ENCODE data around the gene BFSP1. TPM values are rescaled to one million over a fixed set of nuclear protein-coding genes. Genes with fewer than 3 reads are reported as not detected.
A peak's percentile ranks its signal among the peaks of the same experiment; 100 is the strongest.

Gene BFSP1
- polyA plus RNA-seq, 5 donors, result 3.3 to 4.1 (median 3.9) TPM

DNA sequence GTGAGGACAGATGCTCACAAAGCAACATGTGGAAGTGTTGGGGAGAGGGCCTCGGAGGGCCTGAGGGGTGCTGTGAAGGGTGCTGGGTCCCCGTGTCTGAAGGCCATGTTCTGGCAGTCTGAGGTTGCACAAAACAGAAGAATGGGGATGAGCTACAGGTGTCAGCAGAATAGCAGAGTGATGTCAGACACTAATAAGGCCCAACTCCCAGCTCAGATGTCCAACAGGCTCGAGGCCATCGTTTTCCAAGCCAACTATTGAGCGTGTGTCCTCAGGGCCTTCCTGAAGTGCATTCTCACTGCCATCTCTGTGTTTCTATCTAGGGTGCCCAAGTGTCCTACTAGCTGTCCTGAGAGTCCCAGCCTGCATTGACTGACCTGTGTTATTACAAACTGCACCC, 7.9 kb downstream of the BFSP1 start:
- no peak for DNase-seq

GRCh38 chr20:17522528-17522927, 8.7 kb downstream of the BFSP1 start:
- DNase-seq, result no peak

DNA sequence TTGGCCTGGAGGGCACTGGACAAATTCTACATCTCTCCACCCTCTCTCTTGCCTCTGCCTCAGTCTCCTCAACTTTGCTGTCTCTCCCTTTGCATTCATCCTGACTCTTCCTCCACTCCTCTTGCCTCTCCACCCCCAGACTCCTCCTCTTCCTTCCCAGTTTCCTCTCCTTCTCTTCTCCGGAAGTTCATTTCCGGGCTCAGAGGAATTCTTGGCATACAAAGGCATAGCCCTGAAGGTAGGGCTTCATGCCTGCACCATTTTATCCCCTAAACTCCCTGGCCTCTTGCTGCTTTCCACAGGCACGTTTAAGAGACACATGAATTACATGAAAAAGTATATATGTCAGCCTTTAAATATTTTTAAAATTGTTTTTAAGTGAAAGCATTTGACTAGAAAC, 10.6 kb downstream of the BFSP1 start:
- DNase-seq, result no peak

- DNase-seq, result no peak
Measured at GRCh38 chr20:17519606-17520285, 11.4 kb downstream of the BFSP1 start.

GRCh38 chr20:17518339-17519052, 12.7 kb downstream of the BFSP1 start:
- no peak for DNase-seq

- no peak for DNase-seq
Measured at GRCh38 chr20:17515053-17515452, 16.1 kb downstream of the BFSP1 start.

- DNase-seq, result no peak
Measured at GRCh38 chr20:17513939-17514338, 17.2 kb downstream of the BFSP1 start.

DNA sequence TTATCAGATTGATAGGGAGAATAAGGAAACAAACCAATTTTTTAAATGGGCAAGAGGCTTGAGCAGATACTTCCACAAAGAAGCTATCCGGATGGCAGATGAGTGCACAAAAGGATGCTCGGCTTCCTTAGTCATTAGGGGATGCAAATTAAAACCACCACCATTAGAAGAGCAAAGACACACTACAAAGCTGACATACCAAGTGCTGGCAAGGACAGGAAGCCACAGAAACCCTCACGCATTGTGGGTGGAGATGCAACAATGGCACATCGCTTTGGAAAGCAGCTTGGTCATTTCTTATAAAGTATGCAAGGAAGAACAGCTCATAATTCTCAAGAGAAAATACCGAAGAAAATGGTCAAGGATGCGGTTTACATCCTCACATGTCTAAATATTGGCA, 19.8 kb downstream of the BFSP1 start:
- DNase-seq, result no peak

DNA sequence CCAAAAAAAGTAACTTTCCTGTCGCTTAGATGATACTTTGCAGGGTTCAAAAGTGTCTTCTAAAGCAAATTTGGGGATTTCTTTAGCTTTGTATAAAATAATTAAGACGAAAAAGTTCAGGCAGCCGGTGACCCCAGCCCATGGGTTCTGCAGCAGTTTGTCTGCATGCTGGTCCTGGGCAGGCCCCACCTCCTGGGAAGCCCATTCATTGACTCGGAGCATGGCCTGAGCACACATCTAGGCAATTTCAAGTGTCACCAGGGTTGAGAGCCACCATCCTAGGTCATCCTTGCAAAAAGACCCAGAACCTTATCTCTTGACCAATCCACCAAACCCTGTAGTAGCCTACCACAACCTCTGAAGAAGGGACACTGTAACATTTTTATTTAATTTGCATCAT, 20.6 kb downstream of the BFSP1 start:
- no peak for DNase-seq

DNA sequence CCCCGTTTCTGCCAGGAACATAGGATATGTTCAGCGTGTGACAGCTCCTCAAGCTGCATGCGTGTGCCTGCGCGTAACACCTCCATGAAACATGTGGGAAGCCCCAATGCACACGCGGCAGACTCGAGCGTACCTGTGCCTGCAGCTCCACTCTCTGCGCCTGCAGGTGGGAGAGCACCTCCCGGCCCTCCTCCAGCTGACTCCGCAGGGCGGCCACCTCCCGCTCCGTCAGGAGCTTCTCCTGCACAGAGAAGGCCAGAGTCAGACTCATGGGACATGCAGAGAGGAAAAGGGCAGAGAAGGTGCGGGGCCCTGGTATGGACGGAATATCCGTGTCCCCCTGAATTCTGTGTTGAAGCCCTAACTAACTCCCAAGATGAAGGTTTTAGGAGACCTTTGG, 22.4 kb downstream of the BFSP1 start:
- no peak for DNase-seq

DNA sequence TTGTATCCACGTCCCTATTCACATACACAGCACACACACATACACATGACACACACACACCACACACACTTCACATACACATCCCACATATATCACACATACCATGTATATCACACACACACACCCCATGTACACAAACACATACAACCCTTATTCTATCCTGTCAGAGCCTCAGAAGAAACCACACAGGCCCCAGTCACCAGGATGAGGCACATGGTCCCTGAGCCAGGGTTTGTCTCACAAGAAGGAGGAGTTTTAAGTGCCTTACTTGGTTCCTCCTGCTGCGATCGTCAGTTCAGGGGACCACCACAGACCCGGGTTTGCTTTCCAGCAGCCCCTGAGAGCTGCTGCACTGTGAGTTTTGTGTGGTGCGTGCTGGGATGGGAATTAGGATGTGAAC, 23.6 kb downstream of the BFSP1 start:
- DNase-seq, result no peak

GRCh38 chr20:17507032-17507431, 24.1 kb downstream of the BFSP1 start:
- no peak for DNase-seq

- DNase-seq, result no peak
Measured at GRCh38 chr20:17505636-17506517, 25.3 kb downstream of the BFSP1 start.

DNA sequence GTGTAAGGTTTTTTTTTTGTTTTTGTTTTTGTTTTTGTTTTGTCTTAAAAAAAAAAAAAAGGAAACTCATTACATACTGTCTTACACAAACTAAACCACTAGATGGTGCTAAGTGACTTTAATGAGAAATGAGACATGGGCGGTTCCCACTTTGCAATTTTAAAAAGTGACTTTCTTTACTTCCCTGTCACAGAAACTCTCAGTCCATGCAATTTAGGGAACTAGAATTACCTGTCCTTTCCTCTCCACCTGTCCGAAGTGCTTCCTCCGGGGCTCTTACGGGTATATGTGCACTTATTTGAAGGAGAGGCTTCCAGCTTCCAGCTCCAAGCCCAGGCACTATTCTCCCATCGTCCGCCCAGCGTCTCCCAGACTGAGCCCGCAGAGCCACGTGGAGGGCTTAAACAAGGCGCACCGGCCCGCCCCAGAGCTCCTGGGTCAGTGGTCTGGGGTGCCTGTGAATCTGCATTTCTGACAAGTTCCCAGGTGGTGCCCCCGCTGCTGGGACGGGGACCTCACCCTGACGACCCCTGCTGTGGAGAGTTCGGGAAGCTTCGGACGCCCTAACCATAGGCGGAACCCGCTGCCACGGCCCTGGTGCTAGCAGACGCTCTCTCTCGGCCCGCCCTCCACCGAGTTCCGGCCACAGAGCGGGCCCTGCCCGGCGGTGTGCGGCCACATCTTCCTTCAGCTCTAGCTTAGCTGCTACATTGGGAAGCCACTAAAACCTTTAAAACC, 26.1 kb downstream of the BFSP1 start:
- peak; percentile 59 to 60 for DNase-seq

DNA sequence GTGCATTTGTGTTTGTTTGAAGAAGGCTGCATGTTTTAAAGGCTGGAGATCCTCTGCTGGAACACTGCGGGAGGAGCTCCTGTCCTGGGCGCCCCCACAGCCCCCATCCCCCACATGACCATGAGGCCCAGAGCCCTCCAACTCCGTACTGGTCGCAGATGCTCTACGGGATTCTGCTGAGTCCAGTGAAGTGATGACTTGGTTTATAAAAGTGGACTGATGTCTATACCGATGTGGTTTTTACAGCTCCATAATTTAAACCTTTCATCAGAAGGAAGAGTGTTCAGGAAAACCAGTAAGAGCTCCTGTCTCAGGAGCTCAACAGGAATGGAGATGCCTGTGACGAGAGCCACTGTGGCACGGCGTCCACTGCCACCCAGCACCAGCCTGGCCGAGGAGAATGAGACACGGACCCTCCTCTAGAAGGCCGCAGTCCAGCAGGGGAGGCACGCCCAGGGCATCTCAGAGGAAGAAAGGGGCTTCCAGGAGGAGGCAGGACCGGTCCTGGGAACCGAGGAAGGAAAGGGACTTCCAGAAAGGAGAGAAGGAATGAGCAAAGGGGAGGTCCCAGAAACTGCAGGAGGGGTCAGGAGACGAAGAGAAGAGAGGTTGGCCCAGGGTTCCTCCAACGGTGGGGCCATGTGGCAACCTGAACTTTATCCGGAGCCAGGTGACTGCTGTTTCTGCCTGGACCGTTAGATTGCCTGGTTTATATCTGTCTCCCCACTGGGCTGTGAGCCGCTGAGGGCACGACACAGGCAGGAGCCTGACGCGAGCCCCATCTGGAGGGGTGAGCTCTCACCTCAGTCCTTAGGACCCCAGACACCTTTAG, 26.9 kb downstream of the BFSP1 start:
- no peak for DNase-seq

DNA sequence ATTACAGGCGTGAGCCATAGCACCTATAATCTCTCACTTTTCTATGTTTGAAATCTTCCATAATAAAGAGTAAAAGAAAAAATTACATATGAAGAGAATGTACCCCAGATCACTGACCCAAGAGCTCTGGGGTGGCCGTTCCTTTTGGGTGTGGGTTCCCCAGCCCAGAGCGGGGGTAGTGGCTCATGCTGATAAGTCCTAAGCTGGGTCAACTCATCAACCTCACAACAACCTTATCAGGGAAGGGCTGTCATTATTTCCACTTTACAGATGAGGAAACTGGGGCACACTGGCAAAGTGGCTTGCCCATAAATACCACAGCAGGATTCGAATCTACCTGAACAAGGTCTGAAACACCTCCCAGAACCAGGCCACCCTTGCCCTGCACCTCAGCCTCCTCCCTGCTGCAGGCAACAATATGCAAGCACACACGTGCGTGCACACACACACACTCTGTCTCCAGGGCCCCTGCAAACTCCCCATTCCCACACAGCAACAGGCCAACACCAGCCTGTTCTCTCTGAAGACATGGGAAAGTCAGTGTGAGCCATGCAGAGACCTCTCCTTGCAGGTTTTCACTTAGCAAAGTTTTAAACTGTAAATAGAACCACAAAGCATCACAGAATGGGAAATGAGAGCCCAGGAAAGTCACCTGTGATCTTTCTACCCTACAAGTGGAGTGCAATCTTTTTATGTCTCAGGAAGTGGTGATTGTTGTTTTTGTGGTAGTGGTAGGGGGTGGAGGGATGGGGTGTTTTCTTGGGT, 27.7 kb downstream of the BFSP1 start:
- DNase-seq, result no peak

GRCh38 chr20:17502105-17502504, 29.1 kb downstream of the BFSP1 start:
- DNase-seq, result no peak

DNA sequence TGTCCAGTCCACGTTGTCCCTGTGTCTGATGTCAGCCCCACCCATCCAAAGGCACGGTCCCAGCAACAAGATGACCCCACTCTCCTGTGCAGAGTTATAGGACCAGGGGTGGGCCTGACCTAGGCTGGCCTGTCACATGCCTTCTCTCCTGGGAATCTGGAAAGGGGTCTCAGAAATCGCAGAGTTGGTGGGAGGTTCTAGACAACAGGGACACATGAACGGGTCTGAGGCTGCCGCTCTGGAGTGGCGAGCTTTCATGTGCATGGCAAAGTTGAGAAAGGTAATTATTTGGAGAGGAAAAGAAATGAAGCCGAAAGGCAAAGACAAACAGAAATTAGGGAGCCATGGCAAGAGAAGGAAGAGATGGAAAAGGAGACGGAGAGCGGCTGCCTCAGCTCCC, 29.5 kb downstream of the BFSP1 start:
- DNase-seq, result no peak

DNA sequence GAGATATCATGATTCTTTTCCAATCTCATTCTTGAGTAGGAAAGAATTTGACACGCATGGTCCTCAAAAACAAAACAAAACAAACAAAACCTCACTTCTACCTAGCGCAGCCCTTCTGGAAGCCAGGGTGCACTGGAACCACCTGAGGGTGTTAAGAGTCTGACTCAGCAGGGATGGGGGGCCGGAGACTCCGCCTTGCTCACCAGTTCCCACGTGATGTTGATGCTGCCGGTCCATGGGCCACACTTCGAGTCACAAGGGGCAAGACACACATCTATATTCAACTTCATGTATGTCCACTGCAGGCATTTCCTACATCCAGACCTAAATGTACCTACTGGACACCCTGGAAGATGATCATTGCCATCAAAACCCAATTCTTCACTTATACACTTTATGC, 30.4 kb downstream of the BFSP1 start:
- DNase-seq, result no peak

DNA sequence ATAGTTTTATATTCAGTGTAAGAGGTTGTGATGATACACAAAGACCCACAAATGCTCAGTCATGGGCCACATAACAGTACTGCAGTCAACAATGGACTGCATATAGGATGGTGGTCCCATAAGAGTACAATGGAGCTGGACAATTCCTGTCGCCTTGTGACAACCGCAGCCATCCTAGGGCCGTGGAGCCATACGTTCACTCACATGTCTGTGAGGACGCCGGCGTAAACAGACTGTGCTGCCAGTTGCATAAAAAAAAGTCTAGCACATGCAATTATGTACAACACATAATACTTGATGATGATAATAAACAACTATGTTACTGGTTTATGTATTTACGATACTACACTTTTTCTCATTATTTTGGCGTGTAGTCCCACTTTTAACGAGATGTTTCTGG, 30.9 kb downstream of the BFSP1 start:
- no peak for DNase-seq
